Glomerular visceral epithelial cell (primary cell): ENCODE data around the gene LRG1.
"Not testable (repeated sequence)": the region's sequence is repeated elsewhere in the genome, so short reads cannot be mapped to it uniquely, and the experiment has no call there.

ENCODE experiments used
- DNase-seq: peaks from one replicate; pipeline ENCODE4 v3.0.0-alpha.2; 2016; ENCODE audit errors: extremely low spot score

LRG1 gene

GRCh38 chr19:4550479-4551050 is 10.7 kb upstream of the LRG1 start:
- no peak for DNase-seq

GRCh38 chr19:4550018-4550417 is 10.2 kb upstream of the LRG1 start:
- no peak for DNase-seq

GRCh38 chr19:4548238-4548584 is 8.4 kb upstream of the LRG1 start:
- DNase-seq: no peak

GRCh38 chr19:4547303-4548237 is 7.7 kb upstream of the LRG1 start:
- no peak for DNase-seq

- no peak for DNase-seq
These were observed 4.2 kb upstream of the LRG1 start for GRCh38 chr19:4543842-4544647.

GRCh38 chr19:4542896-4543841 is 3.3 kb upstream of the LRG1 start:
- DNase-seq: no peak

GRCh38 chr19:4541806-4542145 is 1.9 kb upstream of the LRG1 start:
- DNase-seq: not testable (repeated sequence)

GRCh38 chr19:4541114-4541805 is 1.4 kb upstream of the LRG1 start:
- DNase-seq: no peak

- DNase-seq: no peak
These were observed 605 bp downstream of the LRG1 start for GRCh38 chr19:4539169-4539692.

- DNase-seq: no peak
These were observed 1.3 kb downstream of the LRG1 start for GRCh38 chr19:4538601-4538954.

GRCh38 chr19:4537953-4538600 is 1.8 kb downstream of the LRG1 start:
- DNase-seq: no peak

GRCh38 chr19:4536798-4537197 is 3.0 kb downstream of the LRG1 start:
- DNase-seq: no peak

- DNase-seq: peak; percentile 61
These were observed 4.8 kb downstream of the LRG1 start, which contains the start of gene PLIN5 for GRCh38 chr19:4534836-4535658. Gene PLIN5 (minus strand): TSS chr19:4535224. CDS start chr19:4534074, 1,150 bp downstream.

- DNase-seq: no peak
These were observed 5.9 kb downstream of the LRG1 start for GRCh38 chr19:4533835-4534424.

- DNase-seq: no peak
These were observed 6.5 kb downstream of the LRG1 start for GRCh38 chr19:4533334-4533733.

- no peak for DNase-seq
These were observed 8.2 kb downstream of the LRG1 start for GRCh38 chr19:4531562-4532165.

- no peak for DNase-seq
These were observed 9.8 kb downstream of the LRG1 start for GRCh38 chr19:4529924-4530522.

GRCh38 chr19:4528843-4529242 is 11.0 kb downstream of the LRG1 start:
- DNase-seq: no peak
